HG02759 (cell line): ENCODE measurements around the gene GPR62.
"Not testable (repeated sequence)": the region's sequence is repeated elsewhere in the genome, so short reads cannot be mapped to it uniquely, and the experiment has no call there.

ENCODE experiments used
- ATAC-seq: cut with Tn5 transposase; IDR thresholded peaks from one replicate; pipeline ENCODE4 v1.9.1; 2021; ENCODE audit warnings: mild to moderate bottlenecking, moderate library complexity; ENCODE audit not compliant: unreplicated experiment

The GPR62 gene

GRCh38 chr3:51955175-51955892, at the start of gene GPR62:
TSS of gene GPR62 (plus strand) at chr3:51955381. CDS start at chr3:51955653, 272 bp downstream.
- no peak for ATAC-seq

GRCh38 chr3:51908026-51908425, 47.2 kb upstream of the GPR62 start:
- ATAC-seq = no peak

GRCh38 chr3:51916418-51916817, 38.8 kb upstream of the GPR62 start:
- no peak for ATAC-seq

- ATAC-seq = no peak
Observed at GRCh38 chr3:51921081-51921578, 34.1 kb upstream of the GPR62 start.

GRCh38 chr3:51927061-51927977, 27.9 kb upstream of the GPR62 start:
- no peak for ATAC-seq

GRCh38 chr3:51928438-51928837, 26.7 kb upstream of the GPR62 start:
- no peak for ATAC-seq

GRCh38 chr3:51928981-51929380, 26.2 kb upstream of the GPR62 start:
- ATAC-seq = not testable (repeated sequence)

GRCh38 chr3:51929420-51930003, 25.7 kb upstream of the GPR62 start:
- ATAC-seq = no peak

GRCh38 chr3:51930439-51930838, 24.7 kb upstream of the GPR62 start:
- no peak for ATAC-seq

GRCh38 chr3:51931756-51932155, 23.4 kb upstream of the GPR62 start:
- ATAC-seq = no peak

- ATAC-seq = no peak
Observed at GRCh38 chr3:51932471-51933370, 22.5 kb upstream of the GPR62 start.

GRCh38 chr3:51933471-51934138, 21.6 kb upstream of the GPR62 start:
- ATAC-seq = no peak

GRCh38 chr3:51934139-51934850, 20.9 kb upstream of the GPR62 start:
- no peak for ATAC-seq

- no peak for ATAC-seq
Observed at GRCh38 chr3:51934991-51935885, 19.9 kb upstream of the GPR62 start.

GRCh38 chr3:51935886-51936755, 19.1 kb upstream of the GPR62 start:
- no peak for ATAC-seq

GRCh38 chr3:51937014-51937413, 18.2 kb upstream of the GPR62 start:
- ATAC-seq = no peak
